Stimulated activated CD4-positive, alpha-beta T cell treated with anti-CD3 and anti-CD28 coated beads, Interleukin-1b, Interleukin-23, amount 100 ng/mL, for 48 hours (primary cell): ENCODE data around the gene NEK11.

Source experiments
- DNase-seq: peaks from one replicate; pipeline ENCODE4 v3.0.0-alpha.2; 2020

The NEK11 gene

GRCh38 chr3:131047582-131047981 lies 20.9 kb downstream of the NEK11 start:
- no peak for DNase-seq

GRCh38 chr3:131048030-131048429 lies 21.4 kb downstream of the NEK11 start:
- DNase-seq = no peak

GRCh38 chr3:131050001-131050400 lies 23.3 kb downstream of the NEK11 start:
- no peak for DNase-seq

GRCh38 chr3:131053043-131053859 lies 26.6 kb downstream of the NEK11 start:
- no peak for DNase-seq

- no peak for DNase-seq
Measured at GRCh38 chr3:131067983-131068382, 41.3 kb downstream of the NEK11 start.

GRCh38 chr3:131072099-131072559 lies 45.5 kb downstream of the NEK11 start:
- no peak for DNase-seq

GRCh38 chr3:131072845-131073244 lies 46.2 kb downstream of the NEK11 start:
- DNase-seq = no peak

- DNase-seq = no peak
Measured at GRCh38 chr3:131075632-131076328, 49.1 kb downstream of the NEK11 start.

GRCh38 chr3:131077904-131078303 lies 51.2 kb downstream of the NEK11 start:
- DNase-seq = no peak

GRCh38 chr3:131079086-131079485 lies 52.4 kb downstream of the NEK11 start:
- DNase-seq = no peak

GRCh38 chr3:131081224-131081623 lies 54.5 kb downstream of the NEK11 start:
- DNase-seq = no peak

GRCh38 chr3:131082246-131082645 lies 55.6 kb downstream of the NEK11 start:
- DNase-seq = no peak

GRCh38 chr3:131082871-131083863 lies 56.5 kb downstream of the NEK11 start:
- DNase-seq = no peak

- no peak for DNase-seq
Measured at GRCh38 chr3:131091768-131092167, 65.1 kb downstream of the NEK11 start.

- DNase-seq = no peak
Measured at GRCh38 chr3:131107637-131108433, 81.2 kb downstream of the NEK11 start.

- no peak for DNase-seq
Measured at GRCh38 chr3:131109156-131109555, 82.5 kb downstream of the NEK11 start.

- no peak for DNase-seq
Measured at GRCh38 chr3:131110087-131110486, 83.4 kb downstream of the NEK11 start.

GRCh38 chr3:131114256-131114655 lies 87.6 kb downstream of the NEK11 start:
- no peak for DNase-seq

GRCh38 chr3:131125684-131126083 lies 99.0 kb downstream of the NEK11 start:
- DNase-seq = no peak

- DNase-seq = no peak
Measured at GRCh38 chr3:131140891-131141290, 114.2 kb downstream of the NEK11 start.

- no peak for DNase-seq
Measured at GRCh38 chr3:131141770-131142169, 115.1 kb downstream of the NEK11 start.

- DNase-seq = no peak
Measured at GRCh38 chr3:131142580-131142979, 115.9 kb downstream of the NEK11 start.
